GM19023 (cell line): ENCODE measurements around the gene GZMA.
"Not testable (repeated sequence)": the region's sequence is repeated elsewhere in the genome, so short reads cannot be mapped to it uniquely, and the experiment has no call there.

Experiments used
- ATAC-seq: cut with Tn5 transposase; IDR thresholded peaks from one replicate; pipeline ENCODE4 v1.9.1; 2021; ENCODE audit warnings: mild to moderate bottlenecking, moderate library complexity; ENCODE audit not compliant: unreplicated experiment

Gene GZMA

DNA sequence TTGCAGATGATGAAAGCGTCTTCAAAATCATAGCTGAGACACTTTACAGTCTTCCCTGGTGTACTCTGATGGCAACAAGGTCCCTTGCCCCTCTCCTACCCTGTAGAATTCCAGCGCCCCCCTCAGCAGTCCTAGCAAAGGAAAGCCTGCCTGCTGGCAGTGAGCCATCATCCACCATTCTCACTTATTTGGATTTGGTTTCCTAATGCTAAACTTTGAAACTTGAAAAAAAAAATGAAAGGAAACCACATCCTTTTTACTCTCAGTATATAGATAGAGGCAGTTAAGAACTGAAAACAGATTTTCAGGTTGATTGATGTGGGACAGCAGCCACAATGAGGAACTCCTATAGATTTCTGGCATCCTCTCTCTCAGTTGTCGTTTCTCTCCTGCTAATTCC lies at the start of gene GZMA:
Gene GZMA (plus strand): TSS at position 299 of the 400 bp plus-strand sequence. CDS start 37 bp downstream, at position 336.
- no peak for ATAC-seq

DNA sequence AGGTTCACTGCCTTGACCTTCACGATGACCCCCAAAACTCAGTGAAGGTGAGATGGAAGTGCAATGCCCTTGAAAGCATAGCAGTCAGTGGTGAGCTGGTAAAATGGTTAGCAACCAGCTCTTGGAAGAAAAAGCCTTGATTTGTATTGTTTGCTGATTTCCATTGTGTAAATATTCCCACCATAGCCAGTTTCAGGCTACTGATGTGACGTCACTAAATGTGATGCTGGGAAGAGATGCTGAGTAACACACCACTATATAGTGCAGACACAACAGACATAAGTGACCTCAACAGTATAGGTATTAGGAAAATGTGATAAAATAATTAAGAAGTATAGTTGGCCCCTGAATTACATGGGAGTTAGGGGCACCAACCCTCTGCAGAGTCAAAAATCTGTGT lies 47.3 kb upstream of the GZMA start:
- no peak for ATAC-seq

DNA sequence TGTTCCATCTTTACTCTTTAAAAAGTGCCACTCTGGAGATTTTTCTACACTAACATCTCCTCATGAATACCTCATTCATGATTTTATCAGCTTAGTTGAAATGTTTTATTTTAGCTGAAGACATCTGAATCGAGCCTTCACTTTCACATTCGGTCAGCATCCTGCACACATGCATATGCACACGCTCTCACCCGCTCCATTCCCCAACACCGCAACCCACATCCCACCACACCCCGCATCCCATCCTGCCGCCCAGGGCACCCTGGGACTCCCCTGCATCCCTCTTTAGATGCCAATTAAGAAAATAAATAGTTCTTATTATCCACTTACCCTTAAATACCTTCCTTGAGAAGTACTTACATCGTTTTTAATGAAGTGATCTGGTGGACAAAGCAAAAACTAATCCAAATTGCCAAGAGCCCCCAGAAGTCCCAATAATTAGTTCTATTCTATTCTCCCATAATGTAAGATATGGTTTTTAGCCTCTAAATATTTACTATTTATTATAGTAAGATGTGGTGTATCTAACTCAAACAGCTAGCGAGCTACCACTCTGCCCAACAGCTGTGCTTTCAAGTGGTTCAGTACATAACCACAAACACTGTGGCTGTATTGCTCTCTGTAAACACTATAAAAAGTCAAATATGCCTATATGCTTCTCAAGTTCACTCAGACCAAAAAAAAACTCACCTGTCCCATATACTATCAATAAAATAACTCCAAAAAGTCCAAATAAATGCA lies 40.2 kb upstream of the GZMA start:
- ATAC-seq = no peak

DNA sequence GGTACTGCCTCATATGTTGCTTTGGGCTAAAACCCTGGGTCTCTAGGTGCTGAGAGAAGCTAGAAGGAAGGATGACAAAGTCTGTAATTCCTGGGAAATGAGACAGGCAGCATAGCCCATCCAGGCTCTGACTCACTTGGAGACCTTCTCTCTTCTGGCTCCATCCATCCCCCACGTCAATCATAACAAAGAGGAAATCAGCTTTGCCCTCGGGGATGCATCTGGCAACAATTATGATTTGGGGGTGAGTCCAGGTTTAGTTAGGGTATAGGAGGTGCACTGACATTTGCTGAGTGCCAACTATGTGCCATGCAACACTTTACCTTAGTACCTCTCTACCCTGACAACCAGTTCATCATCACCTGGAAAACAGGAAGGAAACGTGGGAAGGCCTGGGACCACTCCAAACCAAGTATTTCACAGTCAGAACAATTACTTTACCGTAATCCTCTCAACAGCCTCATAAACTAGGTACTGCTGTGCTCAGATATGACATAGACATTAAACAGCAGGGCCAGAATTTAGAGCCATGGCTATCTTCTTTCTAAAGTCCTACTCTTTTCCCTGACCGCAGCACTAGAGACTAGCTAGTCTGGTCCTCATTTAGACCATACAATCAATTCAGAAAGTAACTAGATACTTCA lies 39.1 kb upstream of the GZMA start:
- ATAC-seq = no peak

DNA sequence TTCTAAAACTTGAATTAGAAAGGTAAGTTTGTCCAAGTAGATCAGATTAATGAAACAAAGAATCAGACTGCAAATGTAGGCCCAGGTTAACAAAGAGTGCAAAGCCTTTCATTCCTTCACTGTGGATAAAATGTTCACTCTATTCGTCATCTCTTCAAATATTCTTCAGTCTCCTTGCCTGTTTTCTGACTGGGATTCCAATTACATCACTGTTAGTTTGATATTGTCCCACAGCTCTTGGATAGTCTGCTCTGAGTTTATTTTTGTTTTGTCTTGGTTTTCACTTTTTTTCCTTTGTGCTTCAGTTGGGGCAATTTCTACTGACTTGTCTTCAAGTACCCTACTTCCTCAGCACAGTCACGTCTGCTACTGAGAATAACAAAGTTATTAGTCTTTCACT lies 38.5 kb upstream of the GZMA start:
- ATAC-seq = no peak

DNA sequence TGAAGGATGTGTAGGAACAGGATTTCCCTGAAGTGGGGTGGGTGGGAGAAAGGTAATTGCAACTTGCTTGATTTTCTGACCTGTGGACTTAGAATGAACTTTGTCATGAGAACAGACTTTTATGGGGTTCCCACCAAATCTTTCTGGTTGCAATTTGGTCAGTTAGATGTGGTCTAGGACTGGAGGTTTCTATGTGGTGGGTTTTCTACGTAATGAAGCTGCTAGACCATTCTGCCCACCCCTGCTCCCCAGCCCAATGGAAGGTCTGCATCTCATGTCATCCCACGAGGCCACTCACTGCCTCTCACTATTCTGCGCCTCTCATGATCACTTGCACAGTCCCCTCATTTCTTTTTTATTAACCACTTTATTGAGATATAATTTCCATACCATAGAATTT lies 37.9 kb upstream of the GZMA start:
- ATAC-seq = no peak

DNA sequence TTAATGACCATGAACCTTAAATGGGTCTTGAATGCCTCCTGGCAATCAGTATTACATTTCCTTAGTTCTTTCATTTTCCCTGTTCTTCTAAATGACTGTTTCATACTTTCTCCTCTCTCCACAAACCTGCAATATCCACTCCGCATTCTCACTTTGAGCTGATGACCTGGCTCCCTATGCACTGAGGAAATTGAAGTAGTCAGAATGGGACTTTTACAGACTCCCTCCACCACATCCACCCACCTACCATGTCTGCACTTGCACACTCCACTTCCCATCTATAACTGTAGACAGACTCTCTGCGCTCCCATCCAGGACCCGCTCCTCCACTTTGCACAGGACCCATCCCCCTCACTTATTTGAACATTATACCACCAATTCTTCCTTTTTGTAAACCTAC lies 36.2 kb upstream of the GZMA start:
- no peak for ATAC-seq

DNA sequence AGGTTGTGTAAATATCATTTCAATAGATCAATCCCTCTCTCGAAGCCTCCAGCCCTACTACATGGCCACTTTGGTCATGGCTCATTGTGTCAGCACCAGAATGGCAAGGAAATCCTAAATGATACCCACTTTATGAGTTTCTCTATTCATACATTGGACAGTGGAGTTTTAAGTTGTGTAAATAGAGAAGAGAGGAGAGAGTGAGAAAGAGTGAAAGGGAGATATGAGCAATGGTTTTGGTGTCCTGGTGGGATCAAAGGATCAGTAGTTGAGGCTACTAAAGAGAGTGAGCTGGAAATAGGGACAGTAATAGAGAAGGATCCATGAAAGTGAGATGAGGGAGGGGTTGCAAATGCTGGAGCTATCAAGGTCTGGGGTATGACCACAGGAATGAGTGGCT lies 31.5 kb upstream of the GZMA start:
- no peak for ATAC-seq

DNA sequence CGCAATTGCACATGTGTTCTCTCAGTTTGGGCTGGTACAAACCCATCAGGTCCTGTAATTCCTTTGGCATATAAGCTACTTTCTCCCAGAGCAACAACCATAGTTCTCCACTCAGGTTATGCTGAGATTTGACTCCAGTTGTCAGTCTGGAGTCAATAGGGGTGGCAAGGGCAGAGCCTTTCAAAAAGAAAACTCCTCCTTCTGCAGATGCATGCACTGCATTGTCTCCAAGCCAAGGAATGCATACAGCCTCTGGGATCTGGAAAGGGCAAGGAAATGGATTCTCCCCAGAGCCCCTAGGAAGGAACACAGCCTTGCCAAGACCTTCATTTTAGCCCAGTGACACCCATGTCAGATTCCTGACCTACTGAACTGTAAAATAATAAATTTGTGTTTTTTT lies 31.0 kb upstream of the GZMA start:
- ATAC-seq = no peak

DNA sequence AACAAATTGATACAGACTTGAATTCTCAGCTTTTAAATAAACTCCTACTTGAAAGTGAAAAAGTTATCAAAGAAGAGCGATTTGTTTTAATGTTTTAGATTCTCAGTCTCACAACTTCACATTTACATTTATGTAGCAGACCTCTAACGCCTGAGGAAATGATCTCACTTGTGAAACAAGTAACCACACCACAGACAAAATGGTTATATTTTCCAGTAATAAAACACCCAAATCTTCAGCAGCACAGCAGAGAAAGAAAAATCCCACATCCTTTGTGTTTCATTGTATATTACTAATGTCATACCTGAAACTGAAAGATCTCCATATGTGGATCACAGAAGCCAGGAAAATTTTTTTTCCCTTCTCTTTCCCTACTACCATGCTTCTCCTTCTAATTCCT lies 29.8 kb upstream of the GZMA start:
- ATAC-seq = no peak

DNA sequence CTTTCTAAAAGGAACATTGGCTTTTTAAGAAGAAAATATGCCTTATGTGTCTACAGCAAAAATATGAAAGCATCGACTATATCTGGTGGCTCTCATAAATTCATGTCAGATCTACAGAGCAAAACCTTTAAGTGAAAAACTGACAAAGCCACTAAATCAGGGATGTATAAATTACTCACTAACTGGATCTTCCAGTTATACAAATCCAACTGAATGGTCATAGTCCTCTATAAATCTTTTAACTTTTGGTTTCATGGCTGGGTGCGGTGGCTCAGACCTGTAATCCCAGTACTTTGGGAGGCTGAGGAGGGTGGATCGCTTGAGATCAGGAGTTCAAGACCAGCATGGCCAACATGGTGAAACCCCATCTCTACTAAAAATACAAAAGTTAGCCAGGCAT lies 29.2 kb upstream of the GZMA start:
- ATAC-seq = no peak

DNA sequence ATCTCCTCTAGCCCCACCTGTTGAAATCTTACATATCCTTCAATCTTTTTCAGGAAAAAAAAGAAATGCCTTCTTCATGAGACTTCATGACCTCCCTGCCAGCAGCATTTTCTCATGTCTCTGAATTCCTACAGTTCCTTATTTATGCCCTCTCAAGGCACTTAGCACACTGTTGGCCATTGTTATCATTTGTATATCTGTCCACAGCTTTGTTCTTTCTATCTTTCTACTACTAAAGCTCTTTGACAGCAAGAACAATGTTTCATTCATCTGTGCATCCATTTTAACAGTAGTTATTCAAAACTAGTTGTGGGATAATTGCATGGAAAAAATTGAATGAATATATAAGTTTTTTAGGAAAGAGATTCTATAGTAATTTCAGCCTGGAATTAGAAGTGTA lies 20.9 kb upstream of the GZMA start:
- ATAC-seq = no peak

DNA sequence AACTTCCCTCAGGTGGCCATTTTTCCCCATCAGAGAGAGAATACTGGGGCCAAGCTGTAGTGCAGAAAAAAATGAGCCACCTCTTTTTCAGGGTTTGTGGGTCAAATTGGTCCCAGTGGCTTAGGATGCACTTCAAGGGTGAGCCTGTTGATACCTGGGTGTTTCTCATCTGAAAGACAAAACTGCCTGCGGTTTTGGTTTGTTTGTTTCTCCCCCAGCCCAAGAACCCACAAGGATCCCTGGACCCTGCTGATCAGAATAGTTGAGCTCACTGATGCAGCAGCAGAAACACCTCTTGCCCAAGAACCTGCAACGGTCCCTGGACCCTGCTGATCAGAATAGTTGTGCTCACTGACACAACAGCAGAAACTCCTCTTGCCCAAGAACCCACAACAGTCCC lies 13.1 kb upstream of the GZMA start:
- ATAC-seq = not testable (repeated sequence)

DNA sequence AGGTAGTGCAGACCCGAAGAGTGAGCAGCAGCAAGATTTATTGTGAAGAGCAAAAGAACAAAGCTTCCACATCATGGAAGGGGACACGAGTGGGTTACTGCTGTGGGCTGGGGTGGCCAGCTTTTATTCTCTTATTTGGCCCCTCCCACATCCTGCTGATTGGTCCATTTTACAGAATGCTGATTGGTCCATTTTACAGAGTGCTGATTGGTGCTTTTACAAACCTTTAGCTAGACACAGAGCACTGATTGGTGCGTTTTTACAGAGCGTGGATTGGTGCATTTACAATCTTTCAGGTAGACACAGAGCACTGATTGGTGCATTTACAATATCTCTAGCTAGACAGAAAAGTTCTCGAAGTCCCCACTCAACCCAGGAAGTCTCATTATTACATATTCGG lies 11.4 kb upstream of the GZMA start:
- ATAC-seq = not testable (repeated sequence)

DNA sequence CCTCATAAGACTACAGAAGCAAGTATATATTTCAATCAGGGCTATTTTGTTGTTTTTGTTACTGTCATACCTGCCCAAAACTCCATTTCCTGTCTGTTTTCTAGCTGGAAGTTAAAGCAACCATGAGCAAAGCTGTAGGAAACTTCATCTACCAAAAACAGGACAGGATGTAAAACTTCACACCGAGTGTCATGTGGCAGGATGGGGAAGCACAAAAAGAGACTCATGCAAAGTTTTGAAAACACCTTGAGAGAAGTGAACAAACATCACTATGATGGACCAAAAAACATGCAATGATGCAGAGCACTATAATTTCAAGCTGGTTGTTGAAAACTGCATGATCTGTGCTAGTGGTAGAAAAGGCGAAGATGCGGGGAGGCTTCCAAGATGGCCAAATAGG lies 6.3 kb upstream of the GZMA start:
- no peak for ATAC-seq

DNA sequence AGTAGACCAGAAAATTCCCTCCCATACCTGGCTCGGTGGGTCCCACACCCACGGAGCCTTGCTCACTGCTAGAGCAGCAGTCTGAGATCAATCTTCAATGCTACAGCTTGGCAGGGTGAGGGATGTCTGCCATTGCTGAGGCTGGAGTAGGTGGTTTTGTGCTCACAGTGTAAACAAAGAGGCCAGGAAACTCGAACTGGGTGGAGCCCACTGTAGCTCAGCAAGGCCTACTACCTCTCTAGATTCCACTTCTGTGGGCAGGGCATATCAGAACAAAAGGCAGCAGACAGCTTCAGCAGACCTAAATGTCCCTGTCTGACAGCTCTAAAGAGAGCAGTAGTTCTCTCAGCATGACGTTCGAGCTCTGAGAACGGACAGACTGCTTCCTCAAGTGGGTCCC lies 5.6 kb upstream of the GZMA start:
- ATAC-seq = no peak

DNA sequence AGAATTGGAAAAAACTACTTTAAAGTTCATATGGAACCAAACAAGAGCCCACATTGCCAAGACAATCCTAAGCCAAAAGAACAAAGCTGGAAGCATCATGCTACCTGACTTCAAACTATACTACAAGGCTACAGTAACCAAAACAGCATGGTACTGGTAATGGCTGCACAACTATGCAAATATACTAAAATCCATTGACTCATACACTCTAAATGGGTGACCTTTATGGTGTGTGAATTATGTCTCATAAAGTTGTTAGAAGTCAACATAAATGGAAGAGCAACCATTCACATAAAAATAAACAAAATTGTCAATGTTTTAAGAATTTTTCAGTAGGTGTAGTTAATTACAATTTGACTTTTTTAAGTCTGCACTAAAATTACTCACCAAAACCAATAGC lies 1.3 kb upstream of the GZMA start:
- ATAC-seq = not testable (repeated sequence)

DNA sequence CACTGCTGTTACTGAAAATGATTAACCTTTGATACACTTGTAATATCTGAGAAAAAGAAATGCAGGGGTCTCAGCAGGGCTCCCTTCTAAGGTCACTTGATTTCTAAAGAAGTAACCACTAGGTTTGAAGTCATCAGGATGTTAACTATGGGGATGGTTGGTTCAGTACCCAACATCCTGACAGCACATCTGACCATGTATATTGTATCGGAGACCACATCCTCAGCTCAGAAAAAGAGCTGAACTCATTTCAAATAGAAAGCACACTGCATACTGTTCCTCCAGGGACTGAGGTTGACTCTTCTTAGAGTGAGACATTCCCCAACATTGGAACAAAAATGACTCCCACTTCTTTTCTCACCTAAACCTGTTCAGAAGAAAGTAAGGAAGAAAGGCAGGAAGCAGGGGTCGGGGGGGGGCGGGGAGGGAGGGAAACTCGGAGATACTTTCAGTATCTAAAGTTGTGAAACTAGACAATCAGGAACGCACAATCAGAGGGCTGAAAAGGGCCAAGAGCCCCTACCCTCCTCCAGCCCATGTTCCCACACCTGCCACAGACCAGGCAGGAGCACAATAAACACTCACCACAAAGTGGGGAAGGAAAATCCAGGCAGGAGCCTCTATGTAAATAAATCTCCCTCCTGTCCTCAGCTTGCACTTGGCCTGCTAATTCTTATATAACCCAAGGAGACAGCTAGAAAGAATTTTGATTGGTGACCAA lies 730 bp upstream of the GZMA start:
- ATAC-seq = no peak

DNA sequence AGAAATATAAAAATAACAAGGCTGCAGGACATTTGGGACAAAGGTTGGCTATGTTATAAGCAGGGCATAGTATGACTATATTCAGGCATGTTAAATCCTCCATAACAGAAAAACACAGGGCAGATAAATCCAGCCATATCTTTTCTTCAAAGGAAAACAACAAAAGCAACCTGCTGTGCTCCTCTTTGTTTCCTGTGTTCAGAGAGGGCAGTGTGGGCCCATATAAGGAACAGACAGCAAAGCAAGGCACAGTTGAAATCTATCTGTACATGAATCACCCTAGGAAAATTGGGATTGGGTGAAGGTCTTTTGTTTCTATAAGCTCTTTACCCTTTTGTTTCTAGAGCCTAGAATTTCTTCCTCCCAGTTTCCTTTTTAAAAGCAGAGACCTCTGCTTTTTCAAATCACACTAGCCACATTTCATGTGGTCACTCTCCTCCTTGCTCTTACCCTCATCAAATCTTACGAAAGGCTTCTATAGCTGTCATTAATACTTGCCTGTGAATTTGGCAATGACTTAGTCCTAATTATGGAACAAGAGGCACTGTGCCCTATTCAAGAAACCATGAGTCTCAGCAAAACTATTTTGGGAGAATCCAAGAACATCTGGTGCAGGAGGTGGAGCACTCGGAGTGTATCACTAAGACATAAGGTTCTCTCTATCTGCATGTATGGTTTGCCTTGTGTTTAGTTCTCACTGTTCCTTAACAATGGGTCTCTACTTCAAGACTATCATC lies 1.8 kb downstream of the GZMA start:
- no peak for ATAC-seq

DNA sequence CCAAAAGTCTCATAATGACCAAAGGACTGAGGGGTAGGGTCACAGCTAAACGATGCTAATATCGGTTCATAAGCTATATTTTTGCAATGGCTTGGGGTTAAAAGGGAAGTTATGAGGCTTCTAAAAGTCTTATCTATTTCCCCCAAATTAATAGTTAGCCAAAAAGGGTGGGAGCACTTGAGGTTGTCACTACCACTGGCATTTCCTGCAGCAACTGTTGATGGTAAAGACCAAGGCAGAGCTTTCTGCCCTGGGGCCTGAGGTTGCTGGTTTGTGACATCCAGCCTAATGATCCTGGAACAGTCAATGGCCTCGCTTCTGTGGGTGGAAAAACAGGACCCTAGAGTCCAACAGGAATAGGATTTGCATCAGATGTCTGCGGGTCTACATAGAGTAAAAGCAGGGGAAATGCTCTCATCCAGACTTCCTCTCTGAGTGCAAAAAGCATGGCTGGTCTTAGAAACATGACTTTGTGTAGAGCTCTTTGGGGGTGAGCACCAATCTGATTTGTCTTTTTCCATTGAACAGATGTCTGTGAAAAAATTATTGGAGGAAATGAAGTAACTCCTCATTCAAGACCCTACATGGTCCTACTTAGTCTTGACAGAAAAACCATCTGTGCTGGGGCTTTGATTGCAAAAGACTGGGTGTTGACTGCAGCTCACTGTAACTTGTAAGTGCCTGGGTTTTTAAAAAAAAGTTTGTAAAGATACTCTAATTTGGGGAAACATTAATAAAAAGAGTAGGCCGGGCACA lies 2.7 kb downstream of the GZMA start:
- no peak for ATAC-seq

DNA sequence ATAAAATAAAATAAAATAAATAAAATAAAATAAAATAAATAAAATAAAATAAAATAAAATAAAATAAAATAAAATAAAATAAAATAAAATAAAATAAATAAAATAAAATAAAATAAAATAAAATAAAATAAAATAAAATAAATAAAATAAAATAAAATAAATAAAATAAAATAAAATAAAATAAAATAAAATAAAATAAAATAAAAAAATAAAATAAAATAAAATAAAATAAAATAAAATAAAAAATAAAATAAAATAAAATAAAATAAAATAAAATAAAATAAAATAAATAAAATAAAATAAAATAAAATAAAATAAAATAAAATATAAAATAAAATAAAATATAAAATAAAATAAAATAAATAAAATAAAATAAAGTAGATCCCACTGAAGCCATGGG lies 3.5 kb downstream of the GZMA start:
- ATAC-seq = not testable (repeated sequence)
